GM12874 (cell line): ENCODE measurements around the gene RPS6KA4.
A peak's percentile ranks its signal among the peaks of the same experiment; 100 is the strongest.

Experiments
- CTCF ChIP-seq: IDR thresholded peaks from 2 replicates; pipeline ENCODE4 v1.5.1; 2011; ENCODE audit warnings: low read depth, mild to moderate bottlenecking, control low read depth, low read length, moderate library complexity; ENCODE audit not compliant: insufficient read depth

Gene RPS6KA4

DNA sequence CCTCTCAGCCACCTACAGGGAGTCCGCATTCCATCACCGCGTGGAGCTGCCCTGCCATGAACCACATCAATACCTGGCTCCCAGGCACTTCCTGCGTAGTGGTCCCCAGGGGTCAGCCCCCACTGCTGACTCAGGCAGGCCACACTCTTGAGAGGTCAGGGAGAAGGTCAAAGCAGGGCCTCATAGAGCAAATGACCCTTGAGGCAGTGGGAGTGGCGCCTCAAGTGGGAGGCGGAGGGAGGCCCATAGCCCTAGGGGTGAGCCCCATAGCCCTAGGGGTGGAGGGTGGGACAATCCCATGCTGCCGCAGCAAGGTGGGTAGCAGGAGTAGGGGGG, 36.1 kb upstream of the RPS6KA4 start:
- no peak for TF ChIP-seq CTCF

DNA sequence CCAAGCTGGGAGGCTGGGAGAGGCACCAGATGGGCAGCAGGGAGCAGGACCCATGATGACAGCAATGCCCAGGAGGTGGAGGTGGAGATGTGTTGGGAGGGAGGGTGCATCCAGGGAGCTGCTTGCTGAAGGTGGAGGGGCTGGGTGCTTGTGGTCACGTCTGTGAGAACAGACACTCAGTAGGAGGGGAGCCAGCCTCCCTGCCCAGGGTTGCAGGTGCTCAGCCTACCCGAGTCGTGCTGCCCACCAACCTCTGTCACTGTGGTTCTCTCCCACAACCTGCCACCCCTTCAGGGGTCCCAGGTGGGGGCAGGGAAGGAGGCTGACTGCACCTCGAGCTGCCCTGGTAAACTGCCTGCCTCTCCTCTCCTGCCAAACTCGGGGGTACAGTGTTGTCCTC, 35.6 kb upstream of the RPS6KA4 start:
- no peak for TF ChIP-seq CTCF

DNA sequence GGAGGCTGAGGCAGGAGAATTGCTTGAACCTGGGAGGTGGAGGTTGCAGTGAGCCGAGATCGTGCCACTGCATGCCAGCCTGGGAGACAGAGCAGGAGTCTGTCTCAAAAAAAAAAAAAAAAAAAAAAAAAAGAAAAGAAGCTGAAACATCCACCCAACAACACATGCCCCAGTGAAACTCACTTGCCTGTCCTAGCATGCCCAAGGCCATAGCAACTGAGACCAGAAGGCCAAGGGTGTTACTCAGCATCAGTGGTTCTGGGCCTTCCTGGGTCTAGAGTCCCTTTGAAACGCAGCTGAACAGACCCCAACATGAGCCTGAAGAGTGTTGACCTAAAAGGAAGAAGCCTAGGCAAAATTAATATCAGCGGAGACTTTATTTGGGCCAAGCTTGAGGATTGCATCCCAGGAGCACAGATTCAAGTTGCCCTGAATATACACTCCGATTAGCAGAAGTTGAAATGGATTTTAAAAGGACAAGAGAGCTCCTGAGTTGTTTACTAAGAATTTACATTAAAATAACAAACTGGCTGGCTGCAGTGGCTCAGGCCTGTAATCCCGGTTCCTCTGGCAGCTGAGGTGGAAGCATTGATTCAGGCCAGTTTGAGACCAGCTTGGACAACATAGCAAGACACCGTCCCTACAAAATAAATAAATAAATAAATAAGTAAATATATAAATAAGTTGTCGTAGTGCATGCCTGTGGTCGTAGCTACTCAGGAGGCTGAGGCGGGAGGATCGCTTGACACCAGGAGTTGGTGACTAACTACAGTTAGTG, 34.1 kb upstream of the RPS6KA4 start:
- no peak for TF ChIP-seq CTCF

GRCh38 chr11:64327375-64327774, 31.6 kb upstream of the RPS6KA4 start:
- no peak for TF ChIP-seq CTCF

DNA sequence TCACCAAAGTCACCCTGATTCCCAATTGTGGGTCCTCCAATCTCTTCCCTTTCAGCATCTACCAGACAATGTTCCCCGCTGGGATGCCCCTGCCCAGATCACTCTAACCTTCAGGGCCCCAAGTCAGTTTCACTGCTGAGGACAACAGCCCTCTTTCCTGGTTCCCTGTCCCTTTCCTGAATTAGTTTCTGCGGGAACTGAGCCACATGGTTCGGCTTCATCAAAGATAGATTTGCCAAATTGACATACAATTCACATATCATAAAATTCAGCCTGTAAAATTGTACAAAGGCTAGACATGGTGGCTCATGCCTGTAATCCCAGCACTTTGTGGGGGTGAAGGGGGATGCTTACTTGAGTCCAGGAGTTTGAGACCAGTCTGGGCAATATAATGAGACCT, 31.0 kb upstream of the RPS6KA4 start:
- TF ChIP-seq CTCF: no peak

DNA sequence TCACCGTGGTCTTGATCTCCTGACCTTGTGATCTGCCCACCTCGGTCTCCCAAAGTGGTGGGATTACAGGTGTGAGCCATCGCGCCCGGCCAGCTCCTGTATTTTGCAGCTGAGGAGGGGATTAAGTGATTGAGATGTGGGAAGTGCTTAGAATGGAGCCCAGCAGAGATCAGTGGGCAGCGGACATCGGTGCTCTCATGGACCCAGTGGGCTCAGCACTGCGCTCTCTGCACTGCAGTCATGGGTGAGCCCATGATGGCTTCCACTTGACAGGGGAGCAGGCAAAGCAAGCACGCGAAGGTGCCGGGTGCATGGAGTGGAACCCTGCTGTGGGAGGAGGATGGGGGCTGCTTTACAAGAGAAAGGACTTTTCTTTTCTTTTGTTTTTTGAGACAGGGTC, 28.1 kb upstream of the RPS6KA4 start:
- TF ChIP-seq CTCF: no peak

DNA sequence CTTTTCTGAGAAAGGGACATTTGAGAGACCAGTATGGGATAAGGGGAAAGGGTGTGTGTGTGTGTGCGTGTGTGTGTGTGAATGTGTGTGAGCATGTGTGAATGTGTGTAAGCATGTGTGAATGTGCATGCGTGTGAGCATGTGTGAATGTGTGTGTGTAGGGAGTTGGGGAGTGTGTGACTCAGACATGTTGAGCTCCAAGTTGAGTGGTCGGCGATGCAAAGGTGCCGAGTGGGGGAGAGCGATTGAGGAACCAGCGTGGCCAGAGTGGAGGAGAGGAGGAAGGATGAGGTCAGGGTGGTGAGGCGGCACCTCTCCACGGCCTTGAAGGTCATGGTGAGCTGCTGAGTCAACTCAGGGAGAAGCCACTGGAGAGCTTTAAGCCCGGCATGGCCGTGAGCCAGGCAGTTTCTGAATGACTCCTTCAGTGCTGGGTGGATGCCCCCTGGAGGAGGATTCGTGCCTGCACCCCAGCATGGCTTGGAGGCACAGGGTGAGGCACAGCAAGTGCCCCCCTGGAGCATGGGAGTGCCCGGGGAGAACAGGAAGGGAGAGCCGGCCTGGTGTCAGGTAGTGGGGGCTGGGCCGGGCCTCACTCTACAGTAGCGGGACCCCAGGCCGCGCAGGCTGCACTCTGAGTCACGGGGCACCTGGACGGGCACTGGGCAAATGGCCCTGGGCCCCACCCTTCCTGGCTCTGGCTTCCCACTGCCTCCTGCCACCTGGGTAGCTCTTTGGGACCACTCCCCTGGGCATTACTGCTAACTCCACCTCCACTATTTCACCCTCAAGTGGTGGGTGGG, 27.2 kb upstream of the RPS6KA4 start:
- peak; percentile 87 for TF ChIP-seq CTCF
